GM12892 (cell line): ENCODE results near the gene MLF2.

ENCODE experiments used
- POLR2A ChIP-seq: IDR thresholded peaks from 2 replicates; pipeline ENCODE4 v1.6.1; 2011; ENCODE audit warnings: low read depth, low read length, control low read depth
- POLR2AphosphoS5 ChIP-seq: IDR thresholded peaks from 2 replicates; pipeline ENCODE4 v1.6.1; 2011; ENCODE audit warnings: low read depth, low read length, control low read depth
- TAF1 ChIP-seq: IDR thresholded peaks from 2 replicates; pipeline ENCODE4 v1.6.1; 2011; ENCODE audit warnings: low read depth, mild to moderate bottlenecking, control low read depth, low read length, borderline replicate concordance

- TF ChIP-seq POLR2A (no peak), POLR2AphosphoS5 (no peak), TAF1 (no peak)
These were observed 52.8 kb downstream of the MLF2 start for GRCh38 chr12:6699989-6700645.
